ENCODE data around the gene MYO1H.

The MYO1H gene

DNA sequence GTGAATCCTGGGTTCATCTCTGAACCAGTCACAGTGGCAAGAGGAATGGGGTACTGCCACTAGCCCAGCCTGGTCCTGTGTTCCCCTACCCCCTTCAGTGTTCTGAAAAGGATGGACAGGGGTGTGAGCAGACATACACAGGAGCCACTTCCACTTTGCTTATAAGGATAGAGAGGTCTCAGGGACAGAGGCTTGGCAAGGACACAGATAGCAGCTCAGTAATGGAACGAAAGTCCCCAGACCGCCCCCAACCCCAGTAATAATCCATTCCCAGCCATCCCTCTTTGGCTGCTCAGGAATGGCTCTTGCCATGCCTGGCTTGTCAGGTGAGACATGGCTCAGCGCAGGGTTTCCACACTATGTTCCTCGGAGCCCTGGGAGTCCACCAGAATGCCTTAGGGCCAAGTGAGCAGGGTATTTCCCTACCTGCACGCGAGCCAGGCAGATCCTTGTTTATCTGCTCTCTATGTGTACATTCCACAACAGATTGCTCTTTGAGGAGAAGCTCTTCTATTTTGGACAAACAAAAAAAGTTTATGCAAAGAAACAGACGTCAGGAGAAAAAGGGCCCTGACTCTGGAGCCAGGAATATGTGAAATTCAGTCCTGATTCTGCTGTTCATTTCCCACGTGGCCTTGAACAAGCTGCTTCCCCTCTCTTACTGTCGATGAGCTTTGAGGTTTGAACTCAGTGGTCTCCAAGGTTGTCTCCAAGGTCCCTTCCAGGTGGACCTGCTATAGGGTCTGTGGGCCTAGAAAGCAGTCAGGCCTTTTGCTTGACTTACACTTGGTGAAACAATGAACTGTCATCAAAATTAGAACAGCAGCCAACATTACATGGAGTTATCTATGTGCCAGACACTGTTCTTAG is 139.7 kb downstream of the MYO1H start:
- H3K36me3 ChIP-seq (ENCODE audit: control insufficient read depth in 5 of 5, insufficient read depth in 5 of 5, low read length in 5 of 5), result peaks cover 49 to 95% (median 90%) of the 10 kb centered on the region in 5 donors
- no peak overlapping the region for H3K9ac ChIP-seq (ENCODE audit: low read length in 5 of 5)
- peaks cover 0 to 27% (median 15%) of the 10 kb centered on the region in 5 donors for H3K4me1 ChIP-seq (ENCODE audit: control insufficient read depth in 5 of 5, insufficient read depth in 5 of 5, low read length in 5 of 5)
- no peaks in the 10 kb centered on the region for H3K9me3 ChIP-seq (ENCODE audit: control insufficient read depth in 5 of 5, low read length in 5 of 5)
- H3K4me3 ChIP-seq (ENCODE audit: low read depth in 1 of 5, low read length in 5 of 5), result no peak overlapping the region
- no peak overlapping the region for H3K27ac ChIP-seq (ENCODE audit: low read depth, low read length)
- H3K27me3 ChIP-seq (ENCODE audit: control insufficient read depth in 5 of 5, insufficient read depth in 4 of 5, low read length in 5 of 5), result no peaks in the 10 kb centered on the region

DNA sequence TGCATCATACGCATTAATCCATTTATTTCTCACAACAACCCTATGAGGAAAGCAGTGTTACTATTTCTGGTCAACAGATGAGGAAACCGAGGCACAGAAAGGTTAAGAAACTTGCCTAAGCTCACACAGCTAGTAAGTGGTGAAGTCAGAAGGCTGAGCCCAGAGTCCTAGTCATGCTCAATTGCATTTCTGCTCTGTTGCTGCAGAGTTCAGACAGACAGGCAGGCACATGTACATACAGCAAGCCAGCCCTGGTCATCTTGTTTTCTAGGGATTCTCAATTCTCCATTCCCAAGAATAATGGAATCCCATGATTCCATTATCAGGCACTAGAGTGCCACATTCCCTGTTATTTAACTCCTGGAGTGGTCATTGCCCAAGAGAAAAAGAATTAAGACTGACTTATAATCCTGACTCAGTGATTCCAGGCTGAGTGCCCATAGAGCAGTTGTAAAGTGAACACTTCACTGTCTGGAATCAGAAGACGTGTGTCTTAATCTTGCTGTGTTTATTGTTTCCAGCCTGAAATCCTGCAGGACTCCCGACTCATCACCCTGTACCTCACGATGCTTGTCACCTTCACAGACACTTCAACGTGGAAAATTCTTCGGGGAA is 140.5 kb downstream of the MYO1H start:
- H3K4me1 ChIP-seq (ENCODE audit: control insufficient read depth in 5 of 5, insufficient read depth in 5 of 5, low read length in 5 of 5), result peaks cover 0 to 27% (median 15%) of the 10 kb centered on the region in 5 donors
- no peaks in the 10 kb centered on the region for H3K27me3 ChIP-seq (ENCODE audit: control insufficient read depth in 5 of 5, insufficient read depth in 4 of 5, low read length in 5 of 5)
- no peak overlapping the region for H3K9ac ChIP-seq (ENCODE audit: low read length in 5 of 5)
- H3K9me3 ChIP-seq (ENCODE audit: control insufficient read depth in 5 of 5, low read length in 5 of 5), result no peaks in the 10 kb centered on the region
- no peak overlapping the region for H3K27ac ChIP-seq (ENCODE audit: low read depth, low read length)
- no peak overlapping the region for H3K4me3 ChIP-seq (ENCODE audit: low read depth in 1 of 5, low read length in 5 of 5)
- H3K36me3 ChIP-seq (ENCODE audit: control insufficient read depth in 5 of 5, insufficient read depth in 5 of 5, low read length in 5 of 5), result peaks cover 44 to 96% (median 93%) of the 10 kb centered on the region in 5 donors

DNA sequence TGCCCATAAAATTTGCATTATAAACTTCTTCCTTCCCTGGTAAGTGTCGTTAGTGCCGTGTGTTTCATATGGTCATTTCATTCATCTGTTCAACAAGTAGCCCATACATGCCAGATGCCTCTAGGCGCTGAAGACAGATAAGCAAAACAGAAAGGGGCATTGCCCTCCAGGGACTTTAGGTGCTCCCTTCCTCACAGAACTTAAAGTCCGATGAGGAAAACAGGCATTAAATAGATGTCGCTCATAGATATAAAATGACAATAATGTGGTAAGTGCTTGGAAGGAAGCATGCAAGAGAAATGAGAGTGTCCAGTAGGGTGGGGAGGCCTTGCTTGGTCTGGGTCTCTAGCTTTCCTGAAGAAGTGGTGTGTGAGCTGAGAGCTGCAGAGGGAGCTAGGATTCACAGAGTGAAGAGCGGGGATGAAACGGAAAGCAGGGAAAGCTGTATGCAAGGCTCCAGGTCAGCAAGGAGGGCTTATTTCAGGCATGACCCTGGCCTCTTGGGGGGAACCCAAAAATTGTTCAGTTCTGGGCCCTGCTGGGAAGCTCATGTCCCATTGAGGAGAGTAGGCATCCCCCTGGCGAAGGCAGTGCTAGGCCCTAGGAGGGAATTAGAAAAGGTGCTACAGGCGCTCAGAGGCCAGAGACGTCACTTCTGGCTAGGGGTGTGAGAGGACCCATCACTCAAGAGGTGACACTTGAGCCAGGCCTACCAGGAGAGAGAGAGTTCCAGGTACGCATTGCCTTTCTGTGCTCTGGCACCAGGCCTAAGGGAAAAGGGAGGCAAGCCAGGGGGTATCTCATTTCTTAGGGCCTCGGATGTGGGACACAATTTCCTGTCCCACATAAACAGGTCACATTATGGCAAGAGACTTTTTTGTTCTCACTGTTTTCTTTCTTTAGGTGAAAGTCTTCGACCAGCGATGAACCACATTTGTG is 141.6 kb downstream of the MYO1H start:
- Histone ChIP-seq H3K4me3 (ENCODE audit: low read depth in 1 of 5, low read length in 5 of 5) (no peak overlapping the region), H3K27ac (ENCODE audit: low read depth, low read length) (peak overlapping the region; percentile 53), H3K4me1 (ENCODE audit: control insufficient read depth in 5 of 5, insufficient read depth in 5 of 5, low read length in 5 of 5) (peaks cover 0 to 27% (median 15%) of the 10 kb centered on the region in 5 donors), H3K27me3 (ENCODE audit: control insufficient read depth in 5 of 5, insufficient read depth in 4 of 5, low read length in 5 of 5) (no peaks in the 10 kb centered on the region), H3K36me3 (ENCODE audit: control insufficient read depth in 5 of 5, insufficient read depth in 5 of 5, low read length in 5 of 5) (peaks cover 38 to 96% (median 89%) of the 10 kb centered on the region in 5 donors), H3K9ac (ENCODE audit: low read length in 5 of 5) (no peak overlapping the region), H3K9me3 (ENCODE audit: control insufficient read depth in 5 of 5, low read length in 5 of 5) (no peaks in the 10 kb centered on the region)

DNA sequence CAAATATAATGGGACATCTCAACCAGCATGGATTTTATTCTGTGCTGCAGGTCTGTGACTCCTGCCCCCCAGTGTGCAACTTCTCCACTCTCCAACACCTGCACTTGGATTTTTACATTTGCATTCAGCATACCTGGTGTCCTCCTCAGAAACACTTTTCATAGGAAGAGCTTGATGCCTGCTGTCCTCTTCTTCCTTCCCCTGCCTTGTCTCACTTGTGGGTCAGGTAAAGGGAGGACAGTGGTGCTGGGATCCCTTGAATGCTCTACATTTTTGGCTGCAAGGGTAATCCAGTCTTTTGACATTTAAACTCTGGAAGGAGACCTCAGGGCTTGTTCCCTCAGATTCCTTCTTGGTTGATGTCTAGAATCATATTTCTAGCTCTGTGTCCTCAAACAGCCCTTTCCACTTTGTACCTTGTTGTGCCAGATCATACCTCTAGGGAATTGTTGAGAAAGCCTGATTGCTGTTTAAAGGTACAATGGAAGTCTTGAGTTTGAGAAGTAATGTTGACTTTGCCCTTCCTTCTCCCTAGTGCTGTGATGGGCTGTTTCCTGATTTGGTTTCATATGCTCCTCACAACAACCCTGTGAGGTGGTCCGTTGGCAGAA is 142.4 kb downstream of the MYO1H start:
- no peak overlapping the region for H3K4me3 ChIP-seq (ENCODE audit: low read depth in 1 of 5, low read length in 5 of 5)
- no peak overlapping the region for H3K9ac ChIP-seq (ENCODE audit: low read length in 5 of 5)
- H3K36me3 ChIP-seq (ENCODE audit: control insufficient read depth in 5 of 5, insufficient read depth in 5 of 5, low read length in 5 of 5), result peaks cover 42 to 96% (median 91%) of the 10 kb centered on the region in 5 donors
- H3K27ac ChIP-seq (ENCODE audit: low read depth, low read length), result peak overlapping the region; percentile 53
- H3K9me3 ChIP-seq (ENCODE audit: control insufficient read depth in 5 of 5, low read length in 5 of 5), result no peaks in the 10 kb centered on the region
- no peaks in the 10 kb centered on the region for H3K27me3 ChIP-seq (ENCODE audit: control insufficient read depth in 5 of 5, insufficient read depth in 4 of 5, low read length in 5 of 5)
- H3K4me1 ChIP-seq (ENCODE audit: control insufficient read depth in 5 of 5, insufficient read depth in 5 of 5, low read length in 5 of 5), result peaks cover 0 to 27% (median 15%) of the 10 kb centered on the region in 5 donors

DNA sequence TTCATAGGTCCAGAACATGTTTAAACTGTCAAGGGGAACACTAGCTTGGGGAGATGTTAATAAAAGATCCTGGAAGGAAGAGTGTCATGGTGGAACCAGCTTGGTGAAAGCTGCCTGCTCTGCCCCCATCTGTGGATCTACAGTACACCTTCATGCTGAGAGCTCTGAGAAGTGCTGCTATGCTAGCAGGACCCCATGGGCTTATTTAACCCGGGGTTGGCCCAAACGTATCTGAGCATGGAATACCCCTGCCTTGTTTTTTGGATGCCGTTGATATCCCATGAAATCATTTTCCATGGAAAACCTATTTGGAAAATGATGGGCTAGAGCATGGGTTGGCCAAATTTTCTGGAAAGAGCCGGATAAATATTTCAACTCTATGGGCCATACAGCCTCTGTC is 144.0 kb downstream of the MYO1H start:
- H3K4me1 ChIP-seq (ENCODE audit: control insufficient read depth in 5 of 5, insufficient read depth in 5 of 5, low read length in 5 of 5), result peaks cover 0 to 27% (median 15%) of the 10 kb centered on the region in 5 donors
- no peaks in the 10 kb centered on the region for H3K27me3 ChIP-seq (ENCODE audit: control insufficient read depth in 5 of 5, insufficient read depth in 4 of 5, low read length in 5 of 5)
- H3K9me3 ChIP-seq (ENCODE audit: control insufficient read depth in 5 of 5, low read length in 5 of 5), result no peaks in the 10 kb centered on the region
- peak overlapping the region in 1 of 5 donors; percentile 17 for H3K9ac ChIP-seq (ENCODE audit: low read length in 5 of 5)
- no peak overlapping the region for H3K4me3 ChIP-seq (ENCODE audit: low read depth in 1 of 5, low read length in 5 of 5)
- H3K27ac ChIP-seq (ENCODE audit: low read depth, low read length), result peak overlapping the region; percentile 53
- peaks cover 38 to 93% (median 86%) of the 10 kb centered on the region in 5 donors for H3K36me3 ChIP-seq (ENCODE audit: control insufficient read depth in 5 of 5, insufficient read depth in 5 of 5, low read length in 5 of 5)

DNA sequence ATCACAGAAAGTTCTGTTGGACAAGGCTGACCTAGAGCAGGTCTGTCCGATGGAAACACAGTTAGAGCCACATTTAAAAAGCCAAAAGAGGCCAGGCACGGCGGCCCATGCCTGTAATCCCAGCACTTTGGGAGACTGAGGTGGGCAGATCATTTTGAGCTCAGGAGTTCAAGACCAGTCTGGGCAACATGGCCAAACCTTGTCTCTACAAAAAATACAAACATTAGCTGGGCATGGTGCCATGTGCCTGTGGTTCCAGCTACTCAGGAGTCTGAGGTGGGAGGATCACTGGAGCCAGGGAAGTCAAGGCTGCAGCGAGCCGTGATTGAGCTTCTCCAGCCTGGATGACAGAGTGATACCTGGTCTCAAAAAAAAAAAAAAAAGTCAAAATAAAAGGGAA is 144.7 kb downstream of the MYO1H start:
- H3K9ac ChIP-seq (ENCODE audit: low read length in 5 of 5), result no peak overlapping the region
- no peak overlapping the region for H3K27ac ChIP-seq (ENCODE audit: low read depth, low read length)
- no peaks in the 10 kb centered on the region for H3K27me3 ChIP-seq (ENCODE audit: control insufficient read depth in 5 of 5, insufficient read depth in 4 of 5, low read length in 5 of 5)
- H3K4me3 ChIP-seq (ENCODE audit: low read depth in 1 of 5, low read length in 5 of 5), result no peak overlapping the region
- peaks cover 0 to 27% (median 15%) of the 10 kb centered on the region in 5 donors for H3K4me1 ChIP-seq (ENCODE audit: control insufficient read depth in 5 of 5, insufficient read depth in 5 of 5, low read length in 5 of 5)
- H3K36me3 ChIP-seq (ENCODE audit: control insufficient read depth in 5 of 5, insufficient read depth in 5 of 5, low read length in 5 of 5), result peaks cover 38 to 89% (median 81%) of the 10 kb centered on the region in 5 donors
- H3K9me3 ChIP-seq (ENCODE audit: control insufficient read depth in 5 of 5, low read length in 5 of 5), result no peaks in the 10 kb centered on the region

DNA sequence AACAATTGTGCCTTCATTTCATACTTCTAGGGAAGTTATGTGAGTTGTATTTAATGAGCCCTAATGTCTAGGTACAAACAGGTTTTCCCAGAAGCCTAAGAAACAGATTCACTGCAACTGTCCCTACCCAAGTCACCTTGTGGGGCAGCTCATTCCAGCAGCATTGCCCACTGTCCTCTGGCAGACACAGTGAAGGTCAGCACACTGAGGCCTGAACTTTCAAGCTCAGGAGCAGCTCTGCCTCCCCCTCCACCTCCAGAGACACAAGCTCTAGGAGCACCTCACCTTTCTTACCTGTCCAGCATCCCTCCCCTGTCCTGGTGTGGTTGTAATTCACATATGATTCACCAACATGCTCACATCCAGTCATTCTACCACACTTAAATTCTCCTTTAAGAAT is 145.4 kb downstream of the MYO1H start:
- Histone ChIP-seq H3K27me3 (ENCODE audit: control insufficient read depth in 5 of 5, insufficient read depth in 4 of 5, low read length in 5 of 5) (no peaks in the 10 kb centered on the region), H3K9me3 (ENCODE audit: control insufficient read depth in 5 of 5, low read length in 5 of 5) (no peaks in the 10 kb centered on the region), H3K36me3 (ENCODE audit: control insufficient read depth in 5 of 5, insufficient read depth in 5 of 5, low read length in 5 of 5) (peaks cover 37 to 89% (median 81%) of the 10 kb centered on the region in 5 donors), H3K9ac (ENCODE audit: low read length in 5 of 5) (no peak overlapping the region), H3K4me3 (ENCODE audit: low read depth in 1 of 5, low read length in 5 of 5) (no peak overlapping the region), H3K4me1 (ENCODE audit: control insufficient read depth in 5 of 5, insufficient read depth in 5 of 5, low read length in 5 of 5) (peaks cover 0 to 27% (median 15%) of the 10 kb centered on the region in 5 donors), H3K27ac (ENCODE audit: low read depth, low read length) (no peak overlapping the region)

DNA sequence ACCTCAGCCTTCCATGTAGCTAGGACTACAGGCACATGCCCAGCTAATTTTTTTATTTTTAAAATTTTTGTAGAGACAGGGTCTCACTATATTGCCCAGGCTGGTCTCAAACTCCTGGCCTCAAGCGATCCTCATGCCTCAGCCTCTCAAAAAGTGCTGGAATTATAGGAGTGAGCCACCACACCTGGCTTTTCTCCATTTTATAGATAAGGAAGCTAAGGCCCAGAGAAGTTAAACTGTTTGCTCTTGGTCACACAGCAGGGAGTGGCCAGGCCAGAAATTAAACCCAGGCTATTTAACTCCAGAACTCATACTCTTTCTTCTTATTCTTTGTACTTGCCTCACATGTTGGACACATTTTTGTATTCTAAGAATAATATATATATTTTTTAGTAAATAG is 146.2 kb downstream of the MYO1H start:
- Histone ChIP-seq H3K9ac (ENCODE audit: low read length in 5 of 5) (no peak overlapping the region), H3K27me3 (ENCODE audit: control insufficient read depth in 5 of 5, insufficient read depth in 4 of 5, low read length in 5 of 5) (no peaks in the 10 kb centered on the region), H3K36me3 (ENCODE audit: control insufficient read depth in 5 of 5, insufficient read depth in 5 of 5, low read length in 5 of 5) (peaks cover 36 to 89% (median 81%) of the 10 kb centered on the region in 5 donors), H3K4me3 (ENCODE audit: low read depth in 1 of 5, low read length in 5 of 5) (no peak overlapping the region), H3K9me3 (ENCODE audit: control insufficient read depth in 5 of 5, low read length in 5 of 5) (no peaks in the 10 kb centered on the region), H3K27ac (ENCODE audit: low read depth, low read length) (no peak overlapping the region), H3K4me1 (ENCODE audit: control insufficient read depth in 5 of 5, insufficient read depth in 5 of 5, low read length in 5 of 5) (peaks cover 0 to 27% (median 15%) of the 10 kb centered on the region in 5 donors)

DNA sequence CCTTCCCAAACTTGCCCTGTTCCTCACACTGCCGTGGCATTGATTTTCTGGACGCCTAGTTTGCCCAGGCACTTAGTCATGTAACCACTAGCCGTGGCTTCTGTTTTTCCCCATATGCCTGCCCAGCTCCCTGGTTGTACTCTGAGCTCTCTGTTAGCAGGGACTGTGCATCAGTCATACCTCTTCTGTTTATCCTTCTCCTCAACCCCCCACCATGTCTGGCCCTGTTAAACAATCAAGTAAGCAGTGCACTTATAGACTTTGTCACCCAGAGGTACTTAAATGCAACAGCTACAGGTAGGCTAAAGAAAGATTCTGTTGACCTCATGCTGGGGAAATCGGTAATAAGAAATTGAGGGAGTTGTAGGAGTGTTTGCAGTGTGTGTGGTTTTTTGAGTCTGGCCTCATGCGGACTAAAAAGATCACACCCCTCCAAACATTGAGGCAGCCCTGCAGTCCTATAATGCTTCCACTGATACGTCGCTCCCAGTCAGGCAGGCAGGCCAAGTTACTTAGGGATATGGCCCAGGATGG is 146.7 kb downstream of the MYO1H start:
- Histone ChIP-seq H3K27ac (ENCODE audit: low read depth, low read length) (no peak overlapping the region), H3K36me3 (ENCODE audit: control insufficient read depth in 5 of 5, insufficient read depth in 5 of 5, low read length in 5 of 5) (peaks cover 34 to 89% (median 81%) of the 10 kb centered on the region in 5 donors), H3K4me1 (ENCODE audit: control insufficient read depth in 5 of 5, insufficient read depth in 5 of 5, low read length in 5 of 5) (peaks cover 0 to 24% (median 15%) of the 10 kb centered on the region in 5 donors), H3K9me3 (ENCODE audit: control insufficient read depth in 5 of 5, low read length in 5 of 5) (no peaks in the 10 kb centered on the region), H3K9ac (ENCODE audit: low read length in 5 of 5) (no peak overlapping the region), H3K27me3 (ENCODE audit: control insufficient read depth in 5 of 5, insufficient read depth in 4 of 5, low read length in 5 of 5) (no peaks in the 10 kb centered on the region), H3K4me3 (ENCODE audit: low read depth in 1 of 5, low read length in 5 of 5) (no peak overlapping the region)
